SK-N-SH (cell line): ENCODE measurements around the gene FYTTD1. TPM values are rescaled to one million over a fixed set of nuclear protein-coding genes. Genes with fewer than 3 reads are reported as not detected.

ENCODE experiments used
- CTCF ChIA-PET: fragments of 300-600, 350-600 bp; formaldehyde crosslinking; extraction: SDS; loops from one replicate; lab custom pipeline; 2021; lab: Yijun Ruan, JAX
- POLR2A ChIA-PET: fragments of 350-600 bp; sonication (Branson Sonifier 250); formaldehyde crosslinking; extraction: SDS; loops from one replicate; lab custom pipeline; 2020; ENCODE audit warnings: antibody characterized with exemption, inconsistent platforms; lab: Yijun Ruan, JAX
- DNase-seq: peaks from one replicate; pipeline ENCODE4 v3.0.0; 2012
- H2AFZ ChIP-seq: fragments of 200-600 bp; sonication (generic); 2 replicates; pipeline ENCODE4 v1.8.1; 2016; ENCODE audit warnings: antibody characterized with exemption, mild to moderate bottlenecking, low read depth
- H3F3A ChIP-seq: fragments of 200-600 bp; sonication (generic); replicated peaks from 2 replicates; pipeline ENCODE3; 2016; ENCODE audit warnings: antibody characterized with exemption, mild to moderate bottlenecking; ENCODE audit not compliant: insufficient read depth
- H3K27ac ChIP-seq, 2 experiments: fragments of 200-500 bp in 1 of 2; fragments of 200-600 bp in 1 of 2; sonication (Bioruptor generic) in 1 of 2; sonication (generic), shearing (Covaris generic) in 1 of 2; 2 replicates each; pipeline versions ENCODE4 v1.5.1 to v1.6.1; 2014 to 2016; ENCODE audit warnings: low read depth in 2 of 2, inconsistent platforms in 1 of 2, low read length in 1 of 2, mild to moderate bottlenecking in 1 of 2, mixed read lengths in 1 of 2
- H3K27me3 ChIP-seq: fragments of 200-600 bp; sonication (generic), shearing (Covaris generic); 2 replicates; pipeline ENCODE4 v1.6.1; 2016; ENCODE audit warnings: mixed run types; ENCODE audit not compliant: insufficient read depth
- H3K36me3 ChIP-seq, 2 experiments: fragments of 200-500 bp in 1 of 2; fragments of 200-600 bp in 1 of 2; sonication (Bioruptor generic) in 1 of 2; sonication (generic) in 1 of 2; replicated peaks in 1 of 2; 2 replicates each; pipeline versions ENCODE3 to v1.5.1; 2014 to 2016; ENCODE audit warnings: low read length in 1 of 2, mild to moderate bottlenecking in 1 of 2; ENCODE audit not compliant: insufficient read depth in 2 of 2, control insufficient read depth in 1 of 2
- H3K4me1 ChIP-seq, 2 experiments: fragments of 200-500 bp in 1 of 2; fragments of 200-600 bp in 1 of 2; sonication (Bioruptor generic) in 1 of 2; sonication (generic), shearing (Covaris generic) in 1 of 2; 2 replicates each; pipeline versions ENCODE4 v1.5.1 to v1.6.1; 2014 to 2016; ENCODE audit warnings: low read depth in 1 of 2, low read length in 1 of 2, mixed run types in 1 of 2; ENCODE audit not compliant: insufficient read depth in 2 of 2, control insufficient read depth in 1 of 2
- H3K4me2 ChIP-seq: fragments of 200-600 bp; sonication (generic), shearing (Covaris generic); 2 replicates; pipeline ENCODE4 v1.6.1; 2017; ENCODE audit warnings: mixed run types
- H3K4me3 ChIP-seq, 2 experiments: fragments of 200-500 bp in 1 of 2; fragments of 200-600 bp in 1 of 2; sonication (Bioruptor generic) in 1 of 2; sonication (generic), shearing (Covaris generic) in 1 of 2; 2 replicates each; pipeline versions ENCODE4 v1.5.1 to v1.8.1; 2014 to 2016; ENCODE audit warnings: low read depth in 2 of 2, inconsistent platforms in 1 of 2, low read length in 1 of 2, mild to moderate bottlenecking in 1 of 2, mixed read lengths in 1 of 2, moderate library complexity in 1 of 2
- H3K79me2 ChIP-seq: fragments of 200-600 bp; sonication (generic); 2 replicates; pipeline ENCODE4 v1.8.1; 2017; ENCODE audit warnings: mild to moderate bottlenecking; ENCODE audit not compliant: insufficient read depth
- H3K9ac ChIP-seq: fragments of 200-600 bp; sonication (generic); 2 replicates; pipeline ENCODE4 v1.6.1; 2017; ENCODE audit warnings: mixed run types
- H3K9me2 ChIP-seq: fragments of 200-600 bp; sonication (generic); 2 replicates; pipeline ENCODE4 v1.6.1; 2017; ENCODE audit warnings: mixed run types
- H3K9me3 ChIP-seq: fragments of 200-600 bp; sonication (generic); 2 replicates; pipeline ENCODE4 v1.6.1; 2017; ENCODE audit warnings: mixed run types, mild to moderate bottlenecking, moderate library complexity
- H4K20me1 ChIP-seq: fragments of 200-600 bp; sonication (generic); 2 replicates; pipeline ENCODE4 v1.6.1; 2017; ENCODE audit warnings: mild to moderate bottlenecking, mixed run types; ENCODE audit not compliant: insufficient read depth
- CHD2 ChIP-seq: fragments of 150-350 bp; IDR thresholded peaks from 2 replicates; pipeline ENCODE4 v1.6.1; 2018; ENCODE audit warnings: low read length; ENCODE audit not compliant: partially characterized antibody
- ELF1 ChIP-seq: IDR thresholded peaks from 2 replicates; pipeline ENCODE4 v1.4.0; 2012
- EP300 ChIP-seq, 2 experiments: IDR thresholded peaks; 2 replicates each; pipeline versions ENCODE4 v1.4.0 to v1.6.1; 2012; ENCODE audit warnings: borderline replicate concordance in 1 of 2, low read depth in 1 of 2, low read length in 1 of 2
- FOSL2 ChIP-seq: IDR thresholded peaks from 2 replicates; pipeline ENCODE4 v1.4.0; 2012; ENCODE audit warnings: low read depth, mild to moderate bottlenecking, moderate library complexity, borderline replicate concordance
- FOXJ3 ChIP-seq: sonication (generic); formaldehyde crosslinking; IDR thresholded peaks from 2 replicates; pipeline ENCODE4 v1.5.1; 2020; ENCODE audit warnings: mild to moderate bottlenecking, missing genetic modification reagents
- GATA2 ChIP-seq: sonication (generic); formaldehyde crosslinking; IDR thresholded peaks from 2 replicates; pipeline ENCODE4 v1.5.0; 2020; ENCODE audit warnings: mild to moderate bottlenecking, missing genetic modification reagents
- MXI1 ChIP-seq: IDR thresholded peaks from 2 replicates; pipeline ENCODE4 v1.6.1; 2012; ENCODE audit warnings: mild to moderate bottlenecking, low read depth, low read length, improper control_type of control experiment
- NFIC ChIP-seq: IDR thresholded peaks from 2 replicates; pipeline ENCODE4 v1.4.0; 2012; ENCODE audit warnings: borderline replicate concordance
- PBX3 ChIP-seq: IDR thresholded peaks from 2 replicates; pipeline ENCODE4; 2012
- POLR2AphosphoS5 ChIP-seq: IDR thresholded peaks from 2 replicates; pipeline ENCODE4 v1.6.1; 2012; ENCODE audit warnings: low read depth, low read length
- RAD21 ChIP-seq: IDR thresholded peaks from 2 replicates; pipeline ENCODE4 v1.6.1; 2012; ENCODE audit warnings: mild to moderate bottlenecking, low read length
- RXRA ChIP-seq: IDR thresholded peaks from 2 replicates; pipeline ENCODE4 v1.4.0; 2012; ENCODE audit warnings: low read depth, mild to moderate bottlenecking, borderline replicate concordance
- ZBTB33 ChIP-seq: IDR thresholded peaks from 2 replicates; pipeline ENCODE4 v1.4.0; 2012; ENCODE audit warnings: low read depth, borderline replicate concordance
- WGBS: methylation state at CpG from one replicate; pipeline ENCODE4 v1.1.6; 2017; ENCODE audit warnings: low lambda C conversion rate; 5-methylcytosine and 5-hydroxymethylcytosine counted together
- polyA plus RNA-seq, 3 experiments: library from polyadenylated mRNA; depleted of rRNA; stranded (reverse); fragments of >200 nt; gene quantifications; 2 replicates each; pipeline ENCODE4 v1.2.3, GENCODE V29; 2012
- TF ChIP-seq, protein P1 (sequence below): fragments of 200-600 bp; sonication (generic); IDR thresholded peaks from 2 replicates; pipeline ENCODE4 v1.6.1; 2017; ENCODE audit warnings: antibody characterized with exemption, mild to moderate bottlenecking, moderate library complexity
- TF ChIP-seq, protein P2 (sequence below): fragments of 150-350 bp; IDR thresholded peaks from 2 replicates; pipeline ENCODE4 v1.6.1; 2016; ENCODE audit warnings: mild to moderate bottlenecking, low read depth, low read length

FYTTD1 gene
- polyA plus RNA-seq, 1 of the 3 experiments (the other 2 are of a cell fraction) = 14.7 TPM

- TF ChIP-seq EP300 (IDR thresholded peaks at IDR 0.05; ENCODE audit: borderline replicate concordance in 1 of 2, low read depth in 1 of 2, low read length in 1 of 2) (no peak), ZBTB33 (no peak), NFIC (no peak), ELF1 (no peak), PBX3 (no peak), POLR2AphosphoS5 (no peak), CHD2 (no peak), GATA2 (CRISPR knock-in tag) (no peak), FOSL2 (no peak), RXRA (no peak), FOXJ3 (CRISPR knock-in tag) (no peak), RAD21 (no peak), MXI1 (no peak)
- TF ChIP-seq, protein P1, sequence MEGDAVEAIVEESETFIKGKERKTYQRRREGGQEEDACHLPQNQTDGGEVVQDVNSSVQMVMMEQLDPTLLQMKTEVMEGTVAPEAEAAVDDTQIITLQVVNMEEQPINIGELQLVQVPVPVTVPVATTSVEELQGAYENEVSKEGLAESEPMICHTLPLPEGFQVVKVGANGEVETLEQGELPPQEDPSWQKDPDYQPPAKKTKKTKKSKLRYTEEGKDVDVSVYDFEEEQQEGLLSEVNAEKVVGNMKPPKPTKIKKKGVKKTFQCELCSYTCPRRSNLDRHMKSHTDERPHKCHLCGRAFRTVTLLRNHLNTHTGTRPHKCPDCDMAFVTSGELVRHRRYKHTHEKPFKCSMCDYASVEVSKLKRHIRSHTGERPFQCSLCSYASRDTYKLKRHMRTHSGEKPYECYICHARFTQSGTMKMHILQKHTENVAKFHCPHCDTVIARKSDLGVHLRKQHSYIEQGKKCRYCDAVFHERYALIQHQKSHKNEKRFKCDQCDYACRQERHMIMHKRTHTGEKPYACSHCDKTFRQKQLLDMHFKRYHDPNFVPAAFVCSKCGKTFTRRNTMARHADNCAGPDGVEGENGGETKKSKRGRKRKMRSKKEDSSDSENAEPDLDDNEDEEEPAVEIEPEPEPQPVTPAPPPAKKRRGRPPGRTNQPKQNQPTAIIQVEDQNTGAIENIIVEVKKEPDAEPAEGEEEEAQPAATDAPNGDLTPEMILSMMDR = no peak
- TF ChIP-seq, protein P2, sequence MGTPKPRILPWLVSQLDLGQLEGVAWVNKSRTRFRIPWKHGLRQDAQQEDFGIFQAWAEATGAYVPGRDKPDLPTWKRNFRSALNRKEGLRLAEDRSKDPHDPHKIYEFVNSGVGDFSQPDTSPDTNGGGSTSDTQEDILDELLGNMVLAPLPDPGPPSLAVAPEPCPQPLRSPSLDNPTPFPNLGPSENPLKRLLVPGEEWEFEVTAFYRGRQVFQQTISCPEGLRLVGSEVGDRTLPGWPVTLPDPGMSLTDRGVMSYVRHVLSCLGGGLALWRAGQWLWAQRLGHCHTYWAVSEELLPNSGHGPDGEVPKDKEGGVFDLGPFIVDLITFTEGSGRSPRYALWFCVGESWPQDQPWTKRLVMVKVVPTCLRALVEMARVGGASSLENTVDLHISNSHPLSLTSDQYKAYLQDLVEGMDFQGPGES = no peak
- CTCF ChIA-PET = interaction anchor here (0.8 to 2.2 kb wide), 3 partner anchors 9 to 34 kb away, joined by 3 to 6 read pairs (median 5); no protein-coding TSS in a partner anchor
Observed at GRCh38 chr3:197742787-197743186, 6.9 kb upstream of the FYTTD1 start.

More at GRCh38 chr3:197742787-197743186, 6.9 kb upstream of the FYTTD1 start:
- no peaks in the 10 kb centered on the region for H3K79me2 ChIP-seq
- POLR2A ChIA-PET = no interaction called here
- DNase-seq = no peak
- WGBS = 62% methylated on average over 1 of the region's 3 CpGs
- no peak overlapping the region for H3K27ac ChIP-seq
- peaks cover 0 to under 1% of the 10 kb centered on the region in 2 experiments; a peak in 1 of 4 replicates for H3K4me1 ChIP-seq
- H3K9me2 ChIP-seq = no peaks in the 10 kb centered on the region
- H4K20me1 ChIP-seq = no peaks in the 10 kb centered on the region
- no peak overlapping the region for H3K4me3 ChIP-seq
- no peaks in the 10 kb centered on the region for H3K36me3 ChIP-seq
- no peaks in the 10 kb centered on the region for H3K27me3 ChIP-seq
- H3K9me3 ChIP-seq = no peaks in the 10 kb centered on the region
- no peak overlapping the region for H2AFZ ChIP-seq
- H3K4me2 ChIP-seq = no peak overlapping the region
- peaks cover 13% of the 10 kb centered on the region for H3F3A ChIP-seq
- no peak overlapping the region for H3K9ac ChIP-seq
